ENCODE data around the gene HMGCS1. TPM values are rescaled to one million over a fixed set of nuclear protein-coding genes. Genes with fewer than 3 reads are reported as not detected.

HMGCS1 gene
- polyA plus RNA-seq, 1 donor from 2014 or later = 498 TPM

DNA sequence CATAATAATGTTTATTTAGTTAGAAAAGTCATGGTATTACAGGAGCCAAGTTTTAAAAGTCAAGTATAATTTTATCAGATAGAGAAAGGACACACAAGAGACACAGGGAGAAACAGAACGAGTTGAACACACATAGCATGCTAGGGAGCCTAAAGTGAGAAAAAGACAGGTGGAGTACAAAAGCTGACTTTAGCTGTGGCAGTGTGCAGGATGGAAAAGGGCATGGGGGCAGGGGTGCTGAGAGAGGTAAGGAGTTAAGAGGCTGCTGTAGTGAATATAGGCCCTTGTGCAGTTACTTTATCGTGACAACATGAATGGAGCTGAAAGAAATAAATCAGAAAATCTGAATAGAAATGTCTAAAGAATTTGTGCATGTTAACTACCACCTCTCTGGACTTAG, 18.0 kb downstream of the HMGCS1 start:
- Histone ChIP-seq H3K9me2 (ENCODE audit: insufficient read depth, low read length) (no peaks in the 10 kb centered on the region), H3K4me3 (ENCODE audit: low read length) (no peak overlapping the region), H3K27me3 (ENCODE audit: insufficient read depth, low read depth, low read length) (no peaks in the 10 kb centered on the region), H3F3A (ENCODE audit: insufficient read depth, low read length, poor library complexity, severe bottlenecking) (no peaks in the 10 kb centered on the region), H3K79me2 (replicated peaks; ENCODE audit: insufficient read depth, low read length) (peaks cover 75% of the 10 kb centered on the region), H3K36me3 (ENCODE audit: insufficient read depth, low read length) (peaks cover 21% of the 10 kb centered on the region), H2AFZ (ENCODE audit: low read depth, low read length) (no peak overlapping the region), H3K9ac (ENCODE audit: low read length) (no peak overlapping the region), H3K9me3 (ENCODE audit: low read length) (no peaks in the 10 kb centered on the region), H3K4me2 (ENCODE audit: low read length) (no peak overlapping the region), H4K20me1 (ENCODE audit: insufficient read depth) (peaks cover 12% of the 10 kb centered on the region), H3K27ac (ENCODE audit: low read length) (no peak overlapping the region)
- TF ChIP-seq EP300 (conservative IDR thresholded peaks at IDR 0.05; ENCODE audit: poor library complexity, severe bottlenecking) = no peak
- no peak for TF ChIP-seq TAF1 (IDR thresholded peaks at IDR 0.05; ENCODE audit: low read depth)
- no peak for TF ChIP-seq RAD21 (conservative IDR thresholded peaks at IDR 0.05)
- TF ChIP-seq POLR2AphosphoS5 (IDR thresholded peaks at IDR 0.05) = no peak
- TF ChIP-seq, protein P1, sequence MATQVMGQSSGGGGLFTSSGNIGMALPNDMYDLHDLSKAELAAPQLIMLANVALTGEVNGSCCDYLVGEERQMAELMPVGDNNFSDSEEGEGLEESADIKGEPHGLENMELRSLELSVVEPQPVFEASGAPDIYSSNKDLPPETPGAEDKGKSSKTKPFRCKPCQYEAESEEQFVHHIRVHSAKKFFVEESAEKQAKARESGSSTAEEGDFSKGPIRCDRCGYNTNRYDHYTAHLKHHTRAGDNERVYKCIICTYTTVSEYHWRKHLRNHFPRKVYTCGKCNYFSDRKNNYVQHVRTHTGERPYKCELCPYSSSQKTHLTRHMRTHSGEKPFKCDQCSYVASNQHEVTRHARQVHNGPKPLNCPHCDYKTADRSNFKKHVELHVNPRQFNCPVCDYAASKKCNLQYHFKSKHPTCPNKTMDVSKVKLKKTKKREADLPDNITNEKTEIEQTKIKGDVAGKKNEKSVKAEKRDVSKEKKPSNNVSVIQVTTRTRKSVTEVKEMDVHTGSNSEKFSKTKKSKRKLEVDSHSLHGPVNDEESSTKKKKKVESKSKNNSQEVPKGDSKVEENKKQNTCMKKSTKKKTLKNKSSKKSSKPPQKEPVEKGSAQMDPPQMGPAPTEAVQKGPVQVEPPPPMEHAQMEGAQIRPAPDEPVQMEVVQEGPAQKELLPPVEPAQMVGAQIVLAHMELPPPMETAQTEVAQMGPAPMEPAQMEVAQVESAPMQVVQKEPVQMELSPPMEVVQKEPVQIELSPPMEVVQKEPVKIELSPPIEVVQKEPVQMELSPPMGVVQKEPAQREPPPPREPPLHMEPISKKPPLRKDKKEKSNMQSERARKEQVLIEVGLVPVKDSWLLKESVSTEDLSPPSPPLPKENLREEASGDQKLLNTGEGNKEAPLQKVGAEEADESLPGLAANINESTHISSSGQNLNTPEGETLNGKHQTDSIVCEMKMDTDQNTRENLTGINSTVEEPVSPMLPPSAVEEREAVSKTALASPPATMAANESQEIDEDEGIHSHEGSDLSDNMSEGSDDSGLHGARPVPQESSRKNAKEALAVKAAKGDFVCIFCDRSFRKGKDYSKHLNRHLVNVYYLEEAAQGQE (IDR thresholded peaks at IDR 0.05; ENCODE audit: borderline replicate concordance) = no peak
- no peak for TF ChIP-seq SMC3 (conservative IDR thresholded peaks at IDR 0.05; ENCODE audit: poor library complexity)
- TF ChIP-seq EZH2 (IDR thresholded peaks at IDR 0.05; ENCODE audit: borderline replicate concordance, insufficient read depth, low read length, poor library complexity, severe bottlenecking) = no peak
- TF ChIP-seq, protein P2, sequence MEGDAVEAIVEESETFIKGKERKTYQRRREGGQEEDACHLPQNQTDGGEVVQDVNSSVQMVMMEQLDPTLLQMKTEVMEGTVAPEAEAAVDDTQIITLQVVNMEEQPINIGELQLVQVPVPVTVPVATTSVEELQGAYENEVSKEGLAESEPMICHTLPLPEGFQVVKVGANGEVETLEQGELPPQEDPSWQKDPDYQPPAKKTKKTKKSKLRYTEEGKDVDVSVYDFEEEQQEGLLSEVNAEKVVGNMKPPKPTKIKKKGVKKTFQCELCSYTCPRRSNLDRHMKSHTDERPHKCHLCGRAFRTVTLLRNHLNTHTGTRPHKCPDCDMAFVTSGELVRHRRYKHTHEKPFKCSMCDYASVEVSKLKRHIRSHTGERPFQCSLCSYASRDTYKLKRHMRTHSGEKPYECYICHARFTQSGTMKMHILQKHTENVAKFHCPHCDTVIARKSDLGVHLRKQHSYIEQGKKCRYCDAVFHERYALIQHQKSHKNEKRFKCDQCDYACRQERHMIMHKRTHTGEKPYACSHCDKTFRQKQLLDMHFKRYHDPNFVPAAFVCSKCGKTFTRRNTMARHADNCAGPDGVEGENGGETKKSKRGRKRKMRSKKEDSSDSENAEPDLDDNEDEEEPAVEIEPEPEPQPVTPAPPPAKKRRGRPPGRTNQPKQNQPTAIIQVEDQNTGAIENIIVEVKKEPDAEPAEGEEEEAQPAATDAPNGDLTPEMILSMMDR (IDR thresholded peaks at IDR 0.05; ENCODE audit: poor library complexity, severe bottlenecking) = no peak
- TF ChIP-seq MXI1 (conservative IDR thresholded peaks at IDR 0.05; ENCODE audit: poor library complexity, severe bottlenecking) = no peak

DNA sequence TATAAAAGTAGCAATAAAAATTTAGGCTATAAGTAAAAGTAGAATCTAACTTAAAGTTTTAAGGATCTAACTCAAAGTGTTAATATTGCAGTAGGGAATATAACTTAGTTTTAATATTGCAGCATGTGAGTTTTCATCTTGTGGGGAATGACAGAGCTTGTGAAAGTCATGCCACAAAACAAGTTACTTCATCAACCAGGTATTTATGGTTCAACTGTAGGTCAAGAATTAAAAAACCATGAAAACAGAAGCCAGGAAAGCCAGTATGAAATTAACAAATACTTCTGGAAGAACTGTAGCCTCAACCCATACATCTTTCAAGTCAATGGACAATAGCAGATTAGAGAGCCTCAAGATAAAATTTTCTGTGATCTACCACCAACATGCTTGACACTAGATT, 19.0 kb downstream of the HMGCS1 start:
- no peak overlapping the region for H3K4me3 ChIP-seq (ENCODE audit: low read length)
- no peaks in the 10 kb centered on the region for H3K27me3 ChIP-seq (ENCODE audit: insufficient read depth, low read depth, low read length)
- peaks cover 70% of the 10 kb centered on the region for H3K79me2 ChIP-seq (replicated peaks; ENCODE audit: insufficient read depth, low read length)
- peaks cover 18% of the 10 kb centered on the region for H3K36me3 ChIP-seq (ENCODE audit: insufficient read depth, low read length)
- TF ChIP-seq, protein P1 (IDR thresholded peaks at IDR 0.05; ENCODE audit: borderline replicate concordance) = no peak
- TF ChIP-seq EP300 (conservative IDR thresholded peaks at IDR 0.05; ENCODE audit: poor library complexity, severe bottlenecking) (no peak), SMC3 (conservative IDR thresholded peaks at IDR 0.05; ENCODE audit: poor library complexity) (no peak), EZH2 (IDR thresholded peaks at IDR 0.05; ENCODE audit: borderline replicate concordance, insufficient read depth, low read length, poor library complexity, severe bottlenecking) (no peak), POLR2AphosphoS5 (IDR thresholded peaks at IDR 0.05) (no peak), TAF1 (IDR thresholded peaks at IDR 0.05; ENCODE audit: low read depth) (no peak), RAD21 (conservative IDR thresholded peaks at IDR 0.05) (no peak), MXI1 (conservative IDR thresholded peaks at IDR 0.05; ENCODE audit: poor library complexity, severe bottlenecking) (no peak)
- TF ChIP-seq, protein P2 (IDR thresholded peaks at IDR 0.05; ENCODE audit: poor library complexity, severe bottlenecking) = no peak
- H3K27ac ChIP-seq (ENCODE audit: low read length) = no peak overlapping the region
- no peaks in the 10 kb centered on the region for H3K9me2 ChIP-seq (ENCODE audit: insufficient read depth, low read length)
- H2AFZ ChIP-seq (ENCODE audit: low read depth, low read length) = no peak overlapping the region
- H3K9ac ChIP-seq (ENCODE audit: low read length) = no peak overlapping the region
- H4K20me1 ChIP-seq (ENCODE audit: insufficient read depth) = peaks cover 7% of the 10 kb centered on the region
- no peaks in the 10 kb centered on the region for H3K9me3 ChIP-seq (ENCODE audit: low read length)
- H3F3A ChIP-seq (ENCODE audit: insufficient read depth, low read length, poor library complexity, severe bottlenecking) = no peaks in the 10 kb centered on the region
- no peak overlapping the region for H3K4me2 ChIP-seq (ENCODE audit: low read length)

Data from neural cell (in vitro differentiated cells).